ENCODE measurements around the gene PRPF4. TPM values are rescaled to one million over a fixed set of nuclear protein-coding genes. Genes with fewer than 3 reads are reported as not detected.

The PRPF4 gene
- total RNA-seq, 3 donors from 2014 or later = 63.8 to 70.8 (median 65.1) TPM

DNA sequence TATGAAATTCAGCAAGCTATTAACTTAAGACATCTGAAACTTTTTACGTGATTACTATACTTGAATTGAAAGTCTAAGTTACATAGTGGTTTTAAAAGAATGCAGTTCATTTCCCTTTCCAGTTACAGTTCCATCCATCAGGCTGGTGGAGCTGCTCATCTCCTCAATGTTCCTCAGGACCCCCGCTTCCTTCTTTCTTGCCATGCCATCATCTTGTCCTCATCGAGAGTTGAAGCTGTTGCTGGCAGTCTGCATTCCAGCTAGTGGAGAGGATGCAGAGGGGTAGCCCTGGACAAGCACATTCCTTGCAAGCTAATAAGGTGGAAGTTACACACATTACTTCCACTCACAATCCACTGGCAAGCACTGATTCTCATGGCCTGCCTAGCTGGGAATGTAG is 36.5 kb downstream of the PRPF4 start:
- no peaks in the 10 kb centered on the region for H3K9me3 Mint-ChIP-seq
- no peak for ATAC-seq
- peaks cover 7% of the 10 kb centered on the region for H3K27me3 Mint-ChIP-seq (ENCODE audit: low read depth)
- H3K4me1 Mint-ChIP-seq (ENCODE audit: low read depth) = no peaks in the 10 kb centered on the region
- DNase-seq = no peak
- H3K4me3 Mint-ChIP-seq = no peak overlapping the region
- H3K36me3 Mint-ChIP-seq (ENCODE audit: insufficient read depth) = no peaks in the 10 kb centered on the region

DNA sequence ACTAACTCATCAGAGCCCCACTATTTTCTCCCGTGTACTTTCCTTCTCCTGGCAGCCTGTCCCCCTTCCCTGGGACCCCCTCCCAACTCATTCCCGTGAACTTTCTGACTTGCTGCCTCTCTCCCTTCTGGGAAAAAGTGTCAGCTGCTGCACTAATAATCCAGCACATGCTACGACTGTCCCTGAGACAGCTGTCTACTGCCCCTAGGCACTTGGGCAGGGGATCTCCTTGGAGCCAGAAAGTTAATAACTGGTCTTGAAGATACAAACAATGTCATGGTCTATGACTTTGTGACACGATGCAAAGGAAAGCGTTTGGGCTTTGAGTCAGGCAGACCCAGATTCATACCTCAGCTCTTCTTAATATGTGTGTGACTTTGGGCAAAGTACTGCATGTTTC is 37.8 kb downstream of the PRPF4 start:
- Mint-ChIP-seq H3K27me3 (ENCODE audit: low read depth) (peaks cover 9% of the 10 kb centered on the region), H3K36me3 (ENCODE audit: insufficient read depth) (no peaks in the 10 kb centered on the region), H3K9me3 (no peaks in the 10 kb centered on the region), H3K4me1 (ENCODE audit: low read depth) (no peaks in the 10 kb centered on the region), H3K4me3 (no peak overlapping the region)
- no peak for DNase-seq
- ATAC-seq = no peak

DNA sequence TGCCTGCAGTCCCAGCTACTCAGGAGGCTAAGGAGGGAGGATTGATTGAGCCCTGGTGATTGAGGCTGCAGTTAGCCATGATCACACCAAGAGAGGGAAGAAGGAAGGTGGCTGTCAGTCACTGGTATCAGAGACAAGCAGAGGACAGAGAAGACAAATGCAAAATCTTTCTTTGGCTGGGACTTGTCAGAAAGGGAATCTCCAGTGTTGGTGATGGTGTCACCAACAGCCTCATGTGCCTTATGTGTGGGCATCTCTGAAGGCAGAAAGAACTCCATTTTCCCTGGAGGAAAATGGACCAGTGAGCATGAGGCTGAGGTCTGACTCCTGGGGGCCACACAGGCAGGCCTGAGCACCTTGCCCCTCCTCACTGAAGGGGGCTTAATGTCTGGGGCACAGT is 39.8 kb downstream of the PRPF4 start:
- H3K9me3 Mint-ChIP-seq = no peaks in the 10 kb centered on the region
- ATAC-seq = no peak
- H3K4me1 Mint-ChIP-seq (ENCODE audit: low read depth) = no peaks in the 10 kb centered on the region
- no peaks in the 10 kb centered on the region for H3K36me3 Mint-ChIP-seq (ENCODE audit: insufficient read depth)
- H3K27me3 Mint-ChIP-seq (ENCODE audit: low read depth) = peaks cover 9% of the 10 kb centered on the region
- no peak for DNase-seq
- no peak overlapping the region for H3K4me3 Mint-ChIP-seq

DNA sequence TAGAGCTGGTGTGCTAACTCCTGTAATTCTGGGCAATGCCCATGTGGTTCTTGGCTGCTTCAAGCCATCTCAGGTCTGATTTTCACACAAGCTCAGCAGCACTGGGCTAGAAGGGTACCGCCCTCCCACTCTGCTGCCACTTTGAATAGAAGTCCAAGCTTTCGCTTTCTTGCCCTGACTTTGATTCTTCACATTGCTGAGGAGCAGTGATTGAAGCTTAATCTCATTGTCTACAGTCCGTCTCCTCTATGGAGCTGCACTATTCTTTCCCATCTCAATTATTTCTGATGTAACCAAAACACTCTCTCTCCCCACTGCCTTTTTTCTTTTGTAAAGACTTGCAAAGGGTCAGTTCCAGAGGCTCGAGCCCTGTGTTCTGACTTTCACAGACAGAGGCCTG is 40.6 kb downstream of the PRPF4 start:
- H3K4me3 Mint-ChIP-seq = no peak overlapping the region
- H3K36me3 Mint-ChIP-seq (ENCODE audit: insufficient read depth) = no peaks in the 10 kb centered on the region
- H3K27me3 Mint-ChIP-seq (ENCODE audit: low read depth) = peaks cover 9% of the 10 kb centered on the region
- no peaks in the 10 kb centered on the region for H3K9me3 Mint-ChIP-seq
- ATAC-seq (no peak), DNase-seq (no peak)
- no peaks in the 10 kb centered on the region for H3K4me1 Mint-ChIP-seq (ENCODE audit: low read depth)

DNA sequence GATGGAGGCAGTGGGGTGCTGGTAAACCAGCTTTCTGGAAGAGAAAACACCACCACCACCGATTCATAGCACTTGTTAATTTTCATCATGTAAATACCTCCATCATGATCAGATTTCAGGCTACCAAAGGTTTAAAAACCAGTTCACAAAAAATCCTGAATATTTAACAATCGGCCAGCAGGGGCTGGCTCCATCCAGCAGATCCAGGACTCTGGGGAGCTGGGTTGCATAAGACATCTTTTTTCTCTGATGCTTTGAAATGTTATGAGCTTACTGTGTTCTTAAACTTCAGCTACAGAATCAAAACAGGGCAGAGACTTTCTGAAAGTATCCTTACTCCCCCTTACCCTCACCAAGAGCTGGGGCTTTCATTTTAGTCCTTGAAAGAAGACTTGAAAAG is 42.3 kb downstream of the PRPF4 start:
- DNase-seq = no peak
- ATAC-seq = no peak
- H3K27me3 Mint-ChIP-seq (ENCODE audit: low read depth) = peaks cover 9% of the 10 kb centered on the region

DNA sequence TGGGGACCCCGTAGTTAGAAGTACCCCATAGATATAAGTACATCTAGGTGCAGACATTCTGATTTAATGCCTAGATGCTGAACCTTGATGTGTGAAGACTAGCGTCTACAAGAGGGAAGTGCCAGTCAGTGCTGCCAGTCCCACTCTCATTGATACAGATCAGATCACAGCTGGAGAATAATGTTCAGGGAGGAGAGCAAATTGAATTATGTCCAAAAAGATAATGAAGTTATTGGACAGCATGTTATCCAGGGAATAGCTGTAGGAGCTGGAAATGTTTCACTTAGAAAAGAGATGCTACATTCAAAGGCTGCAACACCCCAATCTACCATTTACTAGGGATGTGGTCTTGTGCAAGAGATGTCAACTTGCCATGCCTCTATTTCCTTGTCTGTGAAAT is 43.6 kb downstream of the PRPF4 start:
- H3K4me1 Mint-ChIP-seq (ENCODE audit: low read depth) = no peaks in the 10 kb centered on the region
- H3K27me3 Mint-ChIP-seq (ENCODE audit: low read depth) = peaks cover 9% of the 10 kb centered on the region
- ATAC-seq = no peak
- H3K4me3 Mint-ChIP-seq = no peak overlapping the region
- no peak for DNase-seq
- no peaks in the 10 kb centered on the region for H3K9me3 Mint-ChIP-seq
- no peaks in the 10 kb centered on the region for H3K36me3 Mint-ChIP-seq (ENCODE audit: insufficient read depth)

More for the DNA sequence above, 42.3 kb downstream of the PRPF4 start:
- no peaks in the 10 kb centered on the region for H3K9me3 Mint-ChIP-seq
- H3K4me3 Mint-ChIP-seq = no peak overlapping the region
- no peaks in the 10 kb centered on the region for H3K36me3 Mint-ChIP-seq (ENCODE audit: insufficient read depth)
- no peaks in the 10 kb centered on the region for H3K4me1 Mint-ChIP-seq (ENCODE audit: low read depth)

DNA sequence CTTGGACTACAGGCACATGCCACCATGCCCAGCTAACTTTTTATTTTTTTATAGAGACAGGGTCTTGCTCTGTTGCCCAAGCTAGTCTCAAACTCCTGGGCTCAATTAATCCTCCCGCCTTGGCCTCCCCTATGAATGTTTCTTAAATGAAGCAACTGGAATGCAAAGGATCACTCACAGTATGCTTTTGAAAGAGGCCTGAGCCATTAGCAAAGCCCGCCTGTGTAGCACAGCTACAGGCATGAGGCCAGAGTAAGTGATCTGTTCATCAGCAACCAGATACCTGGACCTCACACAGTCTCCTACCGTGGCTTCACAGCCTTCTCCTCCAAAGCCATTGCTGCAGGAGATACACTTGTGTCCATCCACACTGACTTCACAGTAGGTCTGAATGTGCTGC is 44.6 kb downstream of the PRPF4 start:
- no peak overlapping the region for H3K4me3 Mint-ChIP-seq
- no peaks in the 10 kb centered on the region for H3K36me3 Mint-ChIP-seq (ENCODE audit: insufficient read depth)
- ATAC-seq = no peak
- DNase-seq = no peak
- no peaks in the 10 kb centered on the region for H3K4me1 Mint-ChIP-seq (ENCODE audit: low read depth)
- peaks cover 7% of the 10 kb centered on the region for H3K27me3 Mint-ChIP-seq (ENCODE audit: low read depth)
- H3K9me3 Mint-ChIP-seq = no peaks in the 10 kb centered on the region

DNA sequence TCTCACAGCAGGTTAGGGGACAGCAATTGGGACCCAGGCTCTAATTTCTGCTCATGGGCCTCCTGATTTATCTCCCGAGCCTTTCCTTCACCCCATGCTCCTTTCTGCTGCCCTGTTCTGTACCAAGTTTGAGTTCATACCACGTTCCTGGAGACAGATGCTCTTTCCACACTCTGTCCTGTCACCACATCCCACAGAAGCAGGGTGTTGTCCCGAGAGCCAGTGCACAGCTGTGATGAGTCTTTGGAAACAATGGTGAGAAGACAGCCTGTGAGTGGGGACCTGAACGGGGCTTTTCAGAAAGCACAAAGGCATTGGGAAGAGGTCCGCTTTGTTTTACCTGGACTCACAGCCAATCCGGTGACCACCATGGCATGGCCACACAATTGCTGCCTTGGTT is 47.2 kb downstream of the PRPF4 start:
- H3K36me3 Mint-ChIP-seq (ENCODE audit: insufficient read depth) = no peaks in the 10 kb centered on the region
- H3K4me3 Mint-ChIP-seq = no peak overlapping the region
- no peak for ATAC-seq
- H3K9me3 Mint-ChIP-seq = no peaks in the 10 kb centered on the region
- H3K4me1 Mint-ChIP-seq (ENCODE audit: low read depth) = no peaks in the 10 kb centered on the region
- no peak for DNase-seq
- no peaks in the 10 kb centered on the region for H3K27me3 Mint-ChIP-seq (ENCODE audit: low read depth)

DNA sequence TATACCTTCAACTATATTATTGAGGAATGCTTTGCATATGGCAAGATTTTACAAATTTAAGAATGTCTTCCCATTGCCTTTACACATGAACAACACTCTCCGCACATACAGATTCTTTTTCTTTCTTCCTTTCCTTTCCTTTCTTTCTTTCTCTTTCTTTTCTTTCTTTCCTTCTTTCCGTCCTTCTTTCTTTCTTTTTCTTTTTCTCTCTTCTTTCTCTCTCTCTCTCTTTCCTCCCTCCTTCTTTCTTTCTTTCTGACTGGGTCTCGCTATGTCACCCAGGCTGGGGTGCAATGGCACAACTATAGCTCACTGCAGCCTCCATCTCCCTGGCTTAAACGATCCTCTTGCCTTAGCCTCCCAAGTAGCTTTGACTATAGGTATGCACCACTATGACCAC is 50.8 kb downstream of the PRPF4 start:
- DNase-seq (no peak), ATAC-seq (no peak)
- Mint-ChIP-seq H3K4me1 (ENCODE audit: low read depth) (no peaks in the 10 kb centered on the region), H3K36me3 (ENCODE audit: insufficient read depth) (no peaks in the 10 kb centered on the region), H3K4me3 (no peak overlapping the region), H3K27me3 (ENCODE audit: low read depth) (no peaks in the 10 kb centered on the region), H3K9me3 (no peaks in the 10 kb centered on the region)

DNA sequence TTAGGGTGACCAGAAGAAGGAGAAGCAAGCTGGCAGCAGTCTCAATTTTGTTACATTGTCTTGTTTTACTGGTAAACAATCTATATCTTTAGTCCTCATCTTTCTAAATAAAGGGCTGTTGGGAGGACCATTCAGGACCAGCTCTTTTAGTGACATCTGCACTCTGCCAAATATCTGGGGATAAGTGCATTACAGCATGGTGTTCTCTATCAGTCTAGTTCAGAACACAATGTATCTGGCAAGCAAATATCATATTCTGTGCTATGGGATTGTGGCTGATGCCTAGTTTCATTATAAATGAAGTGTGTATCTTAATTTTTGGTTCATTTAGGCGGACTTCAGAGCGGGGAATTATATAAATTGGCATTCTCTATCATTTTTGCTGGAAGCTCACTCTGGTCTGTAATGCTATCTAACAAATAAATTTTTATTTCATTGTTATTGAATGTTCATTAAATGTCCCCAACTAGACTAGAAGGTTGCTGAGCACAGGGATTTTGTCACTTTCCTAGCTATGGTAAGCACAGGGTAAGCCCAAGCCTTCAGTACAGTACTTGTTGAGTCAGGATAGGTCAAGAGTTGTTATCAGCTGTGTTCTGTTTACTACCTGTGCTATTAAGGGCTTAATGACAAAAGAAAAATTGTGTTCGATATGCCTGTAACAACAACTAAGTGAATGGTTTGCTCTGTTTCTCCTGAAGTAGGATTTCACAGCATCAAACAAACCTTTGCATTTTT is 52.8 kb downstream of the PRPF4 start:
- no peaks in the 10 kb centered on the region for H3K4me1 Mint-ChIP-seq (ENCODE audit: low read depth)
- no peak for ATAC-seq
- no peak for DNase-seq
- no peak overlapping the region for H3K4me3 Mint-ChIP-seq
- H3K27me3 Mint-ChIP-seq (ENCODE audit: low read depth) = no peaks in the 10 kb centered on the region
- H3K36me3 Mint-ChIP-seq (ENCODE audit: insufficient read depth) = no peaks in the 10 kb centered on the region
- H3K9me3 Mint-ChIP-seq = no peaks in the 10 kb centered on the region

DNA sequence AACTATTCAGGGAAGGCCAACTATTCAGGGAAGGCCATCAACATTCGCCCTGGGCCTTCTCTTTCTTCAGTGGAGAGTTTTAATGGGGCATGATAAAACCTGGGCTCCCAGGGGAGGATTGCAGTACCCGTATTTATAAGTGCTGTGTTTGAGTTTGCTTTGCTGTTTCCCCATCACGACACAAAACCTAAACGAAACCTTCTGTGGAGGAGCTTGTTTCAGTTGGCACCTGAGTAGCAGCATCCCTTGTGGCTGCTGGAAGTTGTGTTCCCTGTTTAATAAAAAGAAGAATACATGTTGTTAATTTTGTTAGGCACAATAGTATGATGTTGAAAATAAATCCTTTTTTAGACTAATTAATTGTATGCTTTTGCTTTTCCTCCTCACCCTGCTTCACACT is 56.3 kb downstream of the PRPF4 start:
- no peaks in the 10 kb centered on the region for H3K36me3 Mint-ChIP-seq (ENCODE audit: insufficient read depth)
- H3K4me3 Mint-ChIP-seq = no peak overlapping the region
- ATAC-seq (no peak), DNase-seq (no peak)
- no peaks in the 10 kb centered on the region for H3K27me3 Mint-ChIP-seq (ENCODE audit: low read depth)
- no peaks in the 10 kb centered on the region for H3K9me3 Mint-ChIP-seq
- no peaks in the 10 kb centered on the region for H3K4me1 Mint-ChIP-seq (ENCODE audit: low read depth)

DNA sequence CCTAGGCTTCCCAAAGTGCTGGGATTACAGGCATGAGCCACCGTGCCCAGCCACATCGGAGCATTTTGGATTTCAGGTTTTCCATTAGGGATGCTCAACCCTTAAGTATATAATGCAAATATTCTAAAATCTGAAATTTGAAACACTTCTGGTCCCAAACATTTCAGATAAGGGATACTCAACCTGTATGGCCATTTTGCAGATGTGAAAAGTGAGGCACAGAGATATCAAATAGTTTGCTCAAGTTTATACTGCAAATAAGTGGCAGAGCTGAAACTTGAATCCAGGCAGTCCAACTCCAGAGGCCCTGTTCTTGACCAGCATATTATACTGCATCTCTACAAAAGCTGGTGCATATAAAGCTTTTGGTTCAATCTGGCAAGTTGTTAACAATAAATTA is 62.3 kb downstream of the PRPF4 start:
- H3K36me3 Mint-ChIP-seq (ENCODE audit: insufficient read depth) = no peaks in the 10 kb centered on the region
- no peak for DNase-seq
- peaks cover 20% of the 10 kb centered on the region for H3K4me1 Mint-ChIP-seq (ENCODE audit: low read depth)
- ATAC-seq = no peak
- H3K4me3 Mint-ChIP-seq = no peak overlapping the region
- no peaks in the 10 kb centered on the region for H3K27me3 Mint-ChIP-seq (ENCODE audit: low read depth)
- no peaks in the 10 kb centered on the region for H3K9me3 Mint-ChIP-seq

DNA sequence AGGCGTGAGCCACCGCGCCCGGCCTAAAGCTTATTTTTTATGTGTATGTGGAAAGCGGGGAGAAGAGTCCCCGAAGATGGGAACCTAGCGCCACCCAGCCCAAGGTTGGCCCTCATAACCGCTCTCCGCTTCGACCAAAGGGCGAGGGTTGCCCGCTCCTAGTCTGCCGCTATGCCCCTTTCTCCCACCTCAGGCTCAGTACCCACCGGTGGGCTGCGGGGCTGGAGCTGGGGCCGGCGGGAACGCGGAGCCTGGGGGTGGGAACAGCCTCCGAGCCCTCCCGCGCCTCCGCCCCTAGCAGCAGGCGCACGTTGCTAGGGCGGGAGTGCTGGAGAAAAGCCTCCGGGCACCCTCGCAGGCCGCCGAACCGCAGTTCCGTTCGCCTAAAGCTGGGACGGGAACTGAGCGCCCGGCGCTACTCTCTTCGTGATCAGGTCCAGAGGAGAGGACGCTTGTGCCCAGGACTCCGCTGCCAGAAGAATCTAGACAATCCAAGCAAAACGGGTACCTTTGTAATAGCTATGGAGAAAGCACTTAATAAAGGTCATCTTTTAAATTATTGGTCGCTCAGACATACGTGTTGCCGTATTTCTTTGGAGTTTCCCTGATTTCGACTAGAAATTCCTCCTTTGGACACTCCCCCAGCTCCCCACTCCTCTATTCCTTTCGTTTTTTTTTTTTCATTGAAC is 64.7 kb downstream of the PRPF4 start, which contains the start of gene WDR31:
Gene WDR31, minus strand, starts transcription at position 265 of the 689 bp plus-strand sequence. CDS start 8,253 bp downstream, outside the sequence.
- Mint-ChIP-seq H3K36me3 (ENCODE audit: insufficient read depth) (no peaks in the 10 kb centered on the region), H3K4me1 (ENCODE audit: low read depth) (peaks cover 20% of the 10 kb centered on the region), H3K4me3 (peak within 1 kb of the TSS; percentile 80), H3K9me3 (no peaks in the 10 kb centered on the region), H3K27me3 (ENCODE audit: low read depth) (no peaks in the 10 kb centered on the region)
- ATAC-seq (peak; percentile 99), DNase-seq (peak; percentile 78)

DNA sequence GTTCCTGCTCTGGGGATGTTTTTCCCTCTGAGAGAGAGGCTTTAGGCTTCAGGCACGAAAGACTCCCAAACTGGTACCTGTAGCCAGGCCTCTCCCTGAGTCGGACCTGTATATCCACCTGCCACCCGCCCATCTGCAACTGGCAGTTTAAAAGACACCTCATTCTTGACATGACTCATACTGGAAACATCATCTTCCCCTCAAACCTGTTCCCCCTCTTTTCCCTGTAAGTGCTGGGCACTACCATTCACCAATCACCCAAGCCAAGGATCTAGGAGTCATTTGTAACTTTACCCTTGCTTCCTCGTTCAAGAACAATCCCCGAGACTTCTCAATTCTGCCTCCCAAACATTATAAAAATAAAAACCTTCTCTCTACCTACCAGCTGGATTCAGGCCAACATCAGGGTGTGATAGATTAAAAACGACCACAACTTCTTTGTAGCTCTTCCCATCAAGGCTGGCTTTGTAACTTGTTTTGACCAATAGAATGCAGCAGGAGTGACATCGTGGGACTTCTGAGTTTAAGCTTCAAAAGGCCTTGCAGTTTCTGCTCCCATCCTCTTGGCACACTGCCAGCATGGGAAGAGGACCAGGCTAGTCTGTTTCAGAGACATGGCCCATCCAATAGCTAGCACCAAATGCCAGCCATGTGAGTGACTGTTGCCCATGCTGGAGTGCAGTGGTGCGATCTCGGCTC is 66.4 kb downstream of the PRPF4 start:
- H3K4me3 Mint-ChIP-seq = peak overlapping the region; percentile 32

More for the DNA sequence above, 66.4 kb downstream of the PRPF4 start:
- DNase-seq (no peak), ATAC-seq (no peak)
- Mint-ChIP-seq H3K36me3 (ENCODE audit: insufficient read depth) (no peaks in the 10 kb centered on the region), H3K9me3 (no peaks in the 10 kb centered on the region), H3K27me3 (ENCODE audit: low read depth) (no peaks in the 10 kb centered on the region), H3K4me1 (ENCODE audit: low read depth) (peaks cover 22% of the 10 kb centered on the region)

Measured in activated T-cell treated with anti-CD3 and anti-CD28 coated beads, Interleukin-2, amount 50 U/mL, for 4 hours (primary cell).